Prostate gland (tissue), 2 donors: Measurements from ENCODE around the gene SYNE1.

Source experiments
- POLR2A ChIP-seq: fragments of 450-650 bp; IDR thresholded peaks from one replicate; pipeline ENCODE4 v1.6.1; 2016; ENCODE audit warnings: antibody characterized with exemption, mild to moderate bottlenecking
- POLR2AphosphoS5 ChIP-seq: sonication (generic); formaldehyde crosslinking; IDR thresholded peaks from one replicate; pipeline ENCODE4 v1.6.1; 2017; ENCODE audit warnings: antibody characterized with exemption
- TF ChIP-seq, protein P1 (sequence below), 4 experiments: fragments of 200-600 bp in 2 of 4; fragments of 450-650 bp in 2 of 4; sonication (generic) in 2 of 4; IDR thresholded peaks; 1 replicate in 3 of 4; 2 replicates in 1 of 4; pipeline ENCODE4 v1.5.1; 2016 to 2019; ENCODE audit warnings: antibody characterized with exemption in 4 of 4, mild to moderate bottlenecking in 2 of 4, moderate library complexity in 2 of 4

DNA sequence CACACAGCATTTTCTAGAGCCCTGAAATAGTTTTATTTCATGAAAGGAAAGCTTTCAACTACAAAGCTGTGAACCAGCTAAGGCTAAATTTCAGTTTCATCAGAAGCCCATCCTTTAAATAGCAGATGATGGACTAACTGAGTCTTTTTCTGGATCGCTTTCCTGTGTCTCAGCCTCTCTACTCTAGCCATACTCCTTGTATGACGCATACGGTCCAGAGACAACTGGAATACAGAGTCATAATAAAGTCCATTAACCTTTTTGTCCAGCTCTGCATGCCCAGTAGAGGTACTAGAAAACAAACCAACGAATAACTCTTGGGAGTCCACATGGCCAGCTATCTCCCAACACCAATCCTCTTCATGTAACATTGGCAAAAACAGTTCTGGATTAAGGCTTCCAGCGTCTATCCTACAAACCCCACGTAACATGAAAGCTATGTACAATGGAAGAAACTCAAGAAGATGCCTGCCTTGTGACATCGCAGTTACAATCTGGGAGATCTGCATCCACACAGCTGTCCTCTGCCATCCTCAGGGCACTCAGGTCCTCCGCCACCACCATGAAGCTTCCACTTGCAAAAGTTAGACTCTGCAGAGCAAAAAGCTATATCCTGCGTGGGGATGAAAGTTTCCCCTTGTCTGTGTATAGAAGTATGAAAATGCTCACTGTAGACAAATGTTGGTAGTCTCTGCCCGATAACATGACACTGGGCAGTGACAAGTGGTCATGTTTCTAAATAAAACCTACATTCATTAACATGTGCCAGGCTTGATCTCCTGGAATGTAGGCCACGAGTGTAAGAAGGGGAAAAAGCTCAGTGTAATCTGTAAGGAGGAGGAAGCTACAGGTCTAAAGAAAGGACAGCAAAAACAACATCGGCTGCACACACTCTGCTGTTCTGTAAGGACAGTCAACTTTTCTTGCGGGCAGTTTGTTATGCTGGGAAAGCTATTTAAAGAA is 469.2 kb downstream of the SYNE1 start:
- TF ChIP-seq, protein P1, sequence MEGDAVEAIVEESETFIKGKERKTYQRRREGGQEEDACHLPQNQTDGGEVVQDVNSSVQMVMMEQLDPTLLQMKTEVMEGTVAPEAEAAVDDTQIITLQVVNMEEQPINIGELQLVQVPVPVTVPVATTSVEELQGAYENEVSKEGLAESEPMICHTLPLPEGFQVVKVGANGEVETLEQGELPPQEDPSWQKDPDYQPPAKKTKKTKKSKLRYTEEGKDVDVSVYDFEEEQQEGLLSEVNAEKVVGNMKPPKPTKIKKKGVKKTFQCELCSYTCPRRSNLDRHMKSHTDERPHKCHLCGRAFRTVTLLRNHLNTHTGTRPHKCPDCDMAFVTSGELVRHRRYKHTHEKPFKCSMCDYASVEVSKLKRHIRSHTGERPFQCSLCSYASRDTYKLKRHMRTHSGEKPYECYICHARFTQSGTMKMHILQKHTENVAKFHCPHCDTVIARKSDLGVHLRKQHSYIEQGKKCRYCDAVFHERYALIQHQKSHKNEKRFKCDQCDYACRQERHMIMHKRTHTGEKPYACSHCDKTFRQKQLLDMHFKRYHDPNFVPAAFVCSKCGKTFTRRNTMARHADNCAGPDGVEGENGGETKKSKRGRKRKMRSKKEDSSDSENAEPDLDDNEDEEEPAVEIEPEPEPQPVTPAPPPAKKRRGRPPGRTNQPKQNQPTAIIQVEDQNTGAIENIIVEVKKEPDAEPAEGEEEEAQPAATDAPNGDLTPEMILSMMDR (IDR thresholded peaks at IDR 0.05): no peak
- TF ChIP-seq POLR2AphosphoS5 (no peak), POLR2A (no peak)
